ENCODE data around the gene RANBP10.

- no peak for TF ChIP-seq CTCF (conservative IDR thresholded peaks at IDR 0.05 in 1 of 2, IDR thresholded peaks at IDR 0.05 in 1 of 2; ENCODE audit: extremely low read depth in 1 of 2, insufficient read depth in 1 of 2, low read depth in 1 of 2, low read length in 2 of 2)
- no peak for TF ChIP-seq EZH2 (IDR thresholded peaks at IDR 0.05; ENCODE audit: borderline replicate concordance, low read length)
These were observed 27.3 kb upstream of the RANBP10 start for GRCh38 chr16:67833415-67834241.
